ENCODE results near the gene TIGIT.

- TF ChIP-seq GABPA (IDR thresholded peaks at IDR 0.05; ENCODE audit: low read depth) (no peak), ATF7 (IDR thresholded peaks at IDR 0.05; ENCODE audit: low read depth) (no peak), BRCA1 (IDR thresholded peaks at IDR 0.05; ENCODE audit: low read depth, low read length) (no peak), EZH2 (IDR thresholded peaks at IDR 0.05; ENCODE audit: borderline replicate concordance, control insufficient read depth, low read depth, low read length) (no peak), CTCF (IDR thresholded peaks at IDR 0.05 in 2 of 3, conservative IDR thresholded peaks at IDR 0.05 in 1 of 3; ENCODE audit: control insufficient read depth in 2 of 3, extremely low read depth in 1 of 3, insufficient read depth in 1 of 3, low read depth in 3 of 3, low read length in 3 of 3) (no peak), ETV6 (conservative IDR thresholded peaks at IDR 0.05 in 1 of 2, IDR thresholded peaks at IDR 0.05 in 1 of 2; ENCODE audit: borderline replicate concordance in 1 of 2, low read depth in 1 of 2) (no peak), PBX3 (IDR thresholded peaks at IDR 0.05; ENCODE audit: insufficient replicate concordance, low read depth, low read length) (no peak), POLR2AphosphoS2 (IDR thresholded peaks at IDR 0.05; ENCODE audit: low read depth, low read length) (no peak), HDAC2 (IDR thresholded peaks at IDR 0.05) (no peak), RCOR1 (conservative IDR thresholded peaks at IDR 0.05; ENCODE audit: low read depth, low read length) (no peak), ZNF687 (IDR thresholded peaks at IDR 0.05) (no peak)
- TF ChIP-seq, protein P1, sequence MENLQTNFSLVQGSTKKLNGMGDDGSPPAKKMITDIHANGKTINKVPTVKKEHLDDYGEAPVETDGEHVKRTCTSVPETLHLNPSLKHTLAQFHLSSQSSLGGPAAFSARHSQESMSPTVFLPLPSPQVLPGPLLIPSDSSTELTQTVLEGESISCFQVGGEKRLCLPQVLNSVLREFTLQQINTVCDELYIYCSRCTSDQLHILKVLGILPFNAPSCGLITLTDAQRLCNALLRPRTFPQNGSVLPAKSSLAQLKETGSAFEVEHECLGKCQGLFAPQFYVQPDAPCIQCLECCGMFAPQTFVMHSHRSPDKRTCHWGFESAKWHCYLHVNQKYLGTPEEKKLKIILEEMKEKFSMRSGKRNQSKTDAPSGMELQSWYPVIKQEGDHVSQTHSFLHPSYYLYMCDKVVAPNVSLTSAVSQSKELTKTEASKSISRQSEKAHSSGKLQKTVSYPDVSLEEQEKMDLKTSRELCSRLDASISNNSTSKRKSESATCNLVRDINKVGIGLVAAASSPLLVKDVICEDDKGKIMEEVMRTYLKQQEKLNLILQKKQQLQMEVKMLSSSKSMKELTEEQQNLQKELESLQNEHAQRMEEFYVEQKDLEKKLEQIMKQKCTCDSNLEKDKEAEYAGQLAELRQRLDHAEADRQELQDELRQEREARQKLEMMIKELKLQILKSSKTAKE (IDR thresholded peaks at IDR 0.05; ENCODE audit: low read depth, poor library complexity, severe bottlenecking), result no peak
Observed at GRCh38 chr3:114318295-114318694, 24.5 kb downstream of the TIGIT start.

All from GM12878 (cell line).